HepG2 (cell line): ENCODE measurements around the gene RGS19. TPM values are rescaled to one million over a fixed set of nuclear protein-coding genes. Genes with fewer than 3 reads are reported as not detected.

Experiments
- BCL6 ChIP-seq: IDR thresholded peaks from 2 replicates; pipeline ENCODE4 v1.6.1; 2016; ENCODE audit warnings: missing genetic modification reagents, missing compliant biosample characterization
- BHLHE40 ChIP-seq: IDR thresholded peaks from 2 replicates; pipeline ENCODE4 v1.6.1; 2011; ENCODE audit warnings: low read length, improper control_type of control experiment
- CHD4 ChIP-seq: fragments of 200-600 bp; sonication (generic); IDR thresholded peaks from 2 replicates; pipeline ENCODE4 v1.7.0; 2017; ENCODE audit warnings: mild to moderate bottlenecking, low read length, borderline replicate concordance
- ETV6 ChIP-seq: sonication (generic); formaldehyde crosslinking; conservative IDR thresholded peaks from 2 replicates; pipeline ENCODE4 v1.4.0; 2020; ENCODE audit warnings: missing genetic modification reagents
- SP1 ChIP-seq, 2 experiments: fragments of 450-650 bp in 1 of 2; sonication (generic) in 1 of 2; formaldehyde crosslinking in 1 of 2; IDR thresholded peaks; 2 replicates each; pipeline versions ENCODE4 v1.4.0 to v1.6.1; 2016 to 2020; ENCODE audit warnings: missing genetic modification reagents in 1 of 2
- ZC3H4 ChIP-seq: sonication (generic); formaldehyde crosslinking; IDR thresholded peaks from 2 replicates; pipeline ENCODE4 v1.4.0; 2020; ENCODE audit warnings: missing genetic modification reagents, borderline replicate concordance
- ZNF225 ChIP-seq: sonication (generic); formaldehyde crosslinking; IDR thresholded peaks from 2 replicates; pipeline ENCODE4 v1.4.0; 2020; ENCODE audit warnings: mild to moderate bottlenecking, missing genetic modification reagents
- ZNF546 ChIP-seq: sonication (generic); formaldehyde crosslinking; conservative IDR thresholded peaks from 2 replicates; pipeline ENCODE4 v1.8.1; 2023; ENCODE audit warnings: mild to moderate bottlenecking, missing genetic modification reagents
- polyA plus RNA-seq, 8 experiments: library from polyadenylated mRNA; depleted of rRNA in 3 of 8; stranded (reverse) in 7 of 8; unstranded in 1 of 8; fragments of >200 nt; fragmentation: Illumina TruSeq in 4 of 8; extraction: Trizol in 4 of 8; gene quantifications; 2 replicates each; pipeline versions ENCODE4 v1.2.1 to v1.2.3, GENCODE V29; 2011 to 2016; ENCODE audit warnings: low read depth in 4 of 8, missing spikeins in 1 of 8, mixed read lengths in 1 of 8; ENCODE audit not compliant: insufficient read depth in 1 of 8
- total RNA-seq, 5 experiments: library from RNA; depleted of rRNA; stranded (reverse); fragments of >200 nt; fragmentation: Illumina TruSeq; extraction: Trizol; gene quantifications; 2 replicates each; pipeline ENCODE4 v1.2.3, GENCODE V29; 2016; ENCODE audit warnings: low read depth in 1 of 5
- TF ChIP-seq, protein P1 (sequence below): IDR thresholded peaks from 2 replicates; pipeline ENCODE4 v1.6.1; 2016; ENCODE audit warnings: low read depth, missing genetic modification reagents, missing compliant biosample characterization
- TF ChIP-seq, protein P2 (sequence below): sonication (generic); formaldehyde crosslinking; conservative IDR thresholded peaks from 2 replicates; pipeline ENCODE4 v1.8.0; 2022; ENCODE audit warnings: missing genetic modification reagents
- TF ChIP-seq, protein P3 (sequence below): sonication (generic); formaldehyde crosslinking; IDR thresholded peaks from 2 replicates; pipeline ENCODE4 v1.5.1; 2020; ENCODE audit warnings: mild to moderate bottlenecking, missing genetic modification reagents, moderate library complexity
- TF ChIP-seq, protein P4 (sequence below): sonication (generic); formaldehyde crosslinking; IDR thresholded peaks from 2 replicates; pipeline ENCODE4 v1.4.0; 2020; ENCODE audit warnings: low read depth, missing genetic modification reagents

Gene RGS19
- total and polyA plus RNA-seq, 2 of the 13 experiments (the other 11 are each of a cell fraction or from before 2014, with no cell fraction given), result 10.7 to 11.9 TPM

DNA sequence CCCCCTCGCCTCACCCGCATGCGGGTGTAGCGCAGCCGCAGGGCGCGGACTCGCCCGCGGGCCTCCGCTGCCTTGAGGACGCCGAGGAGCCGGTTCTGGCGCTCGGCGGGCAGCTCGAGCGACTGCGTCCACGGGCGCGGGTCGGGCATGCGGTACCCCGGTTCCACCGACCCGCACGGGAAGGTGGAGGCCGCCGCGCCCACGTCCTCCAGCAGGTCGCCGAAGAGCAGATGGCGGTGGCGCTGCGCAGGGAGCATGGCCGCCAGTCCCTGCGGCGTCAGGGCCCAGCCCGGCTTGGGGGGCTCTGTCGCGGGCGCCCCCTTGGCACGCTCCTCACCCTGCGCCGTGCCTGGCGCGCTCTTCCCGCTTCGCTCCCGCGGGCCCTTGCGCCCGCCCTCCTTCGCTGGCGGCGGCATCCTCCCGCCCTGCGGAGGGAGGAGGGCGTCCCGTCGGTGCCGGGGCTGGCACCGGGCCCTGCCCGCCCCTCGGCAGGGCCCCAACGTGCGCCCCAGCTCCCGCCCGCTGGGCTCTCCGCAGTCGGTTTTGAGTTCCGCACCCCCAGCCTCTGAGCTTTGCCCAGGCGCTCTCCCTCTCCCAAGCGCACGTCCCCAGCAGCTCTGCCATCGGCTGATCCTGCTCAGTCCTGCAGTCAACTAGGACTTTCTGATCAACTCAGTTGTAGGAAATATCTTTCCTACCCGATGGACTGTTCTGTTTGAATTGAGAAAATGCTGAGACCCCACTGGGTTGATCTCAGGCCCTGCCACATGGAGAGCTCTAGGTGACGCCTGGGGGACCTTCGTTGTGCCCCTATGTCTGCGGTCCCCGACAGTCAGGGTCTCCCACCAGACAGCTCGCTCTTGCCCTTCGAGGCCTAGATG lies 4.7 kb upstream of the RGS19 start, which contains the start of gene LKAAEAR1 (continued):
- TF ChIP-seq, protein P1, sequence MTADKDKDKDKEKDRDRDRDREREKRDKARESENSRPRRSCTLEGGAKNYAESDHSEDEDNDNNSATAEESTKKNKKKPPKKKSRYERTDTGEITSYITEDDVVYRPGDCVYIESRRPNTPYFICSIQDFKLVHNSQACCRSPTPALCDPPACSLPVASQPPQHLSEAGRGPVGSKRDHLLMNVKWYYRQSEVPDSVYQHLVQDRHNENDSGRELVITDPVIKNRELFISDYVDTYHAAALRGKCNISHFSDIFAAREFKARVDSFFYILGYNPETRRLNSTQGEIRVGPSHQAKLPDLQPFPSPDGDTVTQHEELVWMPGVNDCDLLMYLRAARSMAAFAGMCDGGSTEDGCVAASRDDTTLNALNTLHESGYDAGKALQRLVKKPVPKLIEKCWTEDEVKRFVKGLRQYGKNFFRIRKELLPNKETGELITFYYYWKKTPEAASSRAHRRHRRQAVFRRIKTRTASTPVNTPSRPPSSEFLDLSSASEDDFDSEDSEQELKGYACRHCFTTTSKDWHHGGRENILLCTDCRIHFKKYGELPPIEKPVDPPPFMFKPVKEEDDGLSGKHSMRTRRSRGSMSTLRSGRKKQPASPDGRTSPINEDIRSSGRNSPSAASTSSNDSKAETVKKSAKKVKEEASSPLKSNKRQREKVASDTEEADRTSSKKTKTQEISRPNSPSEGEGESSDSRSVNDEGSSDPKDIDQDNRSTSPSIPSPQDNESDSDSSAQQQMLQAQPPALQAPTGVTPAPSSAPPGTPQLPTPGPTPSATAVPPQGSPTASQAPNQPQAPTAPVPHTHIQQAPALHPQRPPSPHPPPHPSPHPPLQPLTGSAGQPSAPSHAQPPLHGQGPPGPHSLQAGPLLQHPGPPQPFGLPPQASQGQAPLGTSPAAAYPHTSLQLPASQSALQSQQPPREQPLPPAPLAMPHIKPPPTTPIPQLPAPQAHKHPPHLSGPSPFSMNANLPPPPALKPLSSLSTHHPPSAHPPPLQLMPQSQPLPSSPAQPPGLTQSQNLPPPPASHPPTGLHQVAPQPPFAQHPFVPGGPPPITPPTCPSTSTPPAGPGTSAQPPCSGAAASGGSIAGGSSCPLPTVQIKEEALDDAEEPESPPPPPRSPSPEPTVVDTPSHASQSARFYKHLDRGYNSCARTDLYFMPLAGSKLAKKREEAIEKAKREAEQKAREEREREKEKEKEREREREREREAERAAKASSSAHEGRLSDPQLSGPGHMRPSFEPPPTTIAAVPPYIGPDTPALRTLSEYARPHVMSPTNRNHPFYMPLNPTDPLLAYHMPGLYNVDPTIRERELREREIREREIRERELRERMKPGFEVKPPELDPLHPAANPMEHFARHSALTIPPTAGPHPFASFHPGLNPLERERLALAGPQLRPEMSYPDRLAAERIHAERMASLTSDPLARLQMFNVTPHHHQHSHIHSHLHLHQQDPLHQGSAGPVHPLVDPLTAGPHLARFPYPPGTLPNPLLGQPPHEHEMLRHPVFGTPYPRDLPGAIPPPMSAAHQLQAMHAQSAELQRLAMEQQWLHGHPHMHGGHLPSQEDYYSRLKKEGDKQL (CRISPR knock-in tag), result peak; percentile 3; the same call in 1 of the 2 replicates
- TF ChIP-seq, protein P2, sequence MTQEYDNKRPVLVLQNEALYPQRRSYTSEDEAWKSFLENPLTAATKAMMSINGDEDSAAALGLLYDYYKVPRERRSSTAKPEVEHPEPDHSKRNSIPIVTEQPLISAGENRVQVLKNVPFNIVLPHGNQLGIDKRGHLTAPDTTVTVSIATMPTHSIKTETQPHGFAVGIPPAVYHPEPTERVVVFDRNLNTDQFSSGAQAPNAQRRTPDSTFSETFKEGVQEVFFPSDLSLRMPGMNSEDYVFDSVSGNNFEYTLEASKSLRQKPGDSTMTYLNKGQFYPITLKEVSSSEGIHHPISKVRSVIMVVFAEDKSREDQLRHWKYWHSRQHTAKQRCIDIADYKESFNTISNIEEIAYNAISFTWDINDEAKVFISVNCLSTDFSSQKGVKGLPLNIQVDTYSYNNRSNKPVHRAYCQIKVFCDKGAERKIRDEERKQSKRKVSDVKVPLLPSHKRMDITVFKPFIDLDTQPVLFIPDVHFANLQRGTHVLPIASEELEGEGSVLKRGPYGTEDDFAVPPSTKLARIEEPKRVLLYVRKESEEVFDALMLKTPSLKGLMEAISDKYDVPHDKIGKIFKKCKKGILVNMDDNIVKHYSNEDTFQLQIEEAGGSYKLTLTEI (CRISPR knock-in tag), result no peak
- TF ChIP-seq BCL6 (CRISPR knock-in tag), result no peak
- TF ChIP-seq SP1 (IDR thresholded peaks at IDR 0.05), result no peak
- no peak for TF ChIP-seq SP1 (CRISPR knock-in tag; IDR thresholded peaks at IDR 0.05)
- TF ChIP-seq ZC3H4 (CRISPR knock-in tag), result no peak
- no peak for TF ChIP-seq BHLHE40
- TF ChIP-seq ETV6 (CRISPR knock-in tag), result no peak
- TF ChIP-seq CHD4, result no peak
- TF ChIP-seq ZNF225 (CRISPR knock-in tag), result no peak
- 0 out of 2 replicates have a peak, but pooled peaks have one; percentile 48 for TF ChIP-seq ZNF546 (CRISPR knock-in tag)
- TF ChIP-seq, protein P3, sequence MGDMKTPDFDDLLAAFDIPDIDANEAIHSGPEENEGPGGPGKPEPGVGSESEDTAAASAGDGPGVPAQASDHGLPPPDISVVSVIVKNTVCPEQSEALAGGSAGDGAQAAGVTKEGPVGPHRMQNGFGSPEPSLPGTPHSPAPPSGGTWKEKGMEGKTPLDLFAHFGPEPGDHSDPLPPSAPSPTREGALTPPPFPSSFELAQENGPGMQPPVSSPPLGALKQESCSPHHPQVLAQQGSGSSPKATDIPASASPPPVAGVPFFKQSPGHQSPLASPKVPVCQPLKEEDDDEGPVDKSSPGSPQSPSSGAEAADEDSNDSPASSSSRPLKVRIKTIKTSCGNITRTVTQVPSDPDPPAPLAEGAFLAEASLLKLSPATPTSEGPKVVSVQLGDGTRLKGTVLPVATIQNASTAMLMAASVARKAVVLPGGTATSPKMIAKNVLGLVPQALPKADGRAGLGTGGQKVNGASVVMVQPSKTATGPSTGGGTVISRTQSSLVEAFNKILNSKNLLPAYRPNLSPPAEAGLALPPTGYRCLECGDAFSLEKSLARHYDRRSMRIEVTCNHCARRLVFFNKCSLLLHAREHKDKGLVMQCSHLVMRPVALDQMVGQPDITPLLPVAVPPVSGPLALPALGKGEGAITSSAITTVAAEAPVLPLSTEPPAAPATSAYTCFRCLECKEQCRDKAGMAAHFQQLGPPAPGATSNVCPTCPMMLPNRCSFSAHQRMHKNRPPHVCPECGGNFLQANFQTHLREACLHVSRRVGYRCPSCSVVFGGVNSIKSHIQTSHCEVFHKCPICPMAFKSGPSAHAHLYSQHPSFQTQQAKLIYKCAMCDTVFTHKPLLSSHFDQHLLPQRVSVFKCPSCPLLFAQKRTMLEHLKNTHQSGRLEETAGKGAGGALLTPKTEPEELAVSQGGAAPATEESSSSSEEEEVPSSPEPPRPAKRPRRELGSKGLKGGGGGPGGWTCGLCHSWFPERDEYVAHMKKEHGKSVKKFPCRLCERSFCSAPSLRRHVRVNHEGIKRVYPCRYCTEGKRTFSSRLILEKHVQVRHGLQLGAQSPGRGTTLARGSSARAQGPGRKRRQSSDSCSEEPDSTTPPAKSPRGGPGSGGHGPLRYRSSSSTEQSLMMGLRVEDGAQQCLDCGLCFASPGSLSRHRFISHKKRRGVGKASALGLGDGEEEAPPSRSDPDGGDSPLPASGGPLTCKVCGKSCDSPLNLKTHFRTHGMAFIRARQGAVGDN (CRISPR knock-in tag), result peak; percentile 74
- TF ChIP-seq, protein P4, sequence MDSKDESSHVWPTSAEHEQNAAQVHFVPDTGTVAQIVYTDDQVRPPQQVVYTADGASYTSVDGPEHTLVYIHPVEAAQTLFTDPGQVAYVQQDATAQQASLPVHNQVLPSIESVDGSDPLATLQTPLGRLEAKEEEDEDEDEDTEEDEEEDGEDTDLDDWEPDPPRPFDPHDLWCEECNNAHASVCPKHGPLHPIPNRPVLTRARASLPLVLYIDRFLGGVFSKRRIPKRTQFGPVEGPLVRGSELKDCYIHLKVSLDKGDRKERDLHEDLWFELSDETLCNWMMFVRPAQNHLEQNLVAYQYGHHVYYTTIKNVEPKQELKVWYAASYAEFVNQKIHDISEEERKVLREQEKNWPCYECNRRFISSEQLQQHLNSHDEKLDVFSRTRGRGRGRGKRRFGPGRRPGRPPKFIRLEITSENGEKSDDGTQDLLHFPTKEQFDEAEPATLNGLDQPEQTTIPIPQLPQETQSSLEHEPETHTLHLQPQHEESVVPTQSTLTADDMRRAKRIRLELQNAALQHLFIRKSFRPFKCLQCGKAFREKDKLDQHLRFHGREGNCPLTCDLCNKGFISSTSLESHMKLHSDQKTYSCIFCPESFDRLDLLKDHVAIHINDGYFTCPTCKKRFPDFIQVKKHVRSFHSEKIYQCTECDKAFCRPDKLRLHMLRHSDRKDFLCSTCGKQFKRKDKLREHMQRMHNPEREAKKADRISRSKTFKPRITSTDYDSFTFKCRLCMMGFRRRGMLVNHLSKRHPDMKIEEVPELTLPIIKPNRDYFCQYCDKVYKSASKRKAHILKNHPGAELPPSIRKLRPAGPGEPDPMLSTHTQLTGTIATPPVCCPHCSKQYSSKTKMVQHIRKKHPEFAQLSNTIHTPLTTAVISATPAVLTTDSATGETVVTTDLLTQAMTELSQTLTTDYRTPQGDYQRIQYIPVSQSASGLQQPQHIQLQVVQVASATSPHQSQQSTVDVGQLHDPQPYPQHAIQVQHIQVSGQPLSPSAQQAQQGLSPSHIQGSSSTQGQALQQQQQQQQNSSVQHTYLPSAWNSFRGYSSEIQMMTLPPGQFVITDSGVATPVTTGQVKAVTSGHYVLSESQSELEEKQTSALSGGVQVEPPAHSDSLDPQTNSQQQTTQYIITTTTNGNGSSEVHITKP, result no peak
